ENCODE results near the gene UGCG.
"Not testable (repeated sequence)": the region's sequence is repeated elsewhere in the genome, so short reads cannot be mapped to it uniquely, and the experiment has no call there.

Gene UGCG

DNA sequence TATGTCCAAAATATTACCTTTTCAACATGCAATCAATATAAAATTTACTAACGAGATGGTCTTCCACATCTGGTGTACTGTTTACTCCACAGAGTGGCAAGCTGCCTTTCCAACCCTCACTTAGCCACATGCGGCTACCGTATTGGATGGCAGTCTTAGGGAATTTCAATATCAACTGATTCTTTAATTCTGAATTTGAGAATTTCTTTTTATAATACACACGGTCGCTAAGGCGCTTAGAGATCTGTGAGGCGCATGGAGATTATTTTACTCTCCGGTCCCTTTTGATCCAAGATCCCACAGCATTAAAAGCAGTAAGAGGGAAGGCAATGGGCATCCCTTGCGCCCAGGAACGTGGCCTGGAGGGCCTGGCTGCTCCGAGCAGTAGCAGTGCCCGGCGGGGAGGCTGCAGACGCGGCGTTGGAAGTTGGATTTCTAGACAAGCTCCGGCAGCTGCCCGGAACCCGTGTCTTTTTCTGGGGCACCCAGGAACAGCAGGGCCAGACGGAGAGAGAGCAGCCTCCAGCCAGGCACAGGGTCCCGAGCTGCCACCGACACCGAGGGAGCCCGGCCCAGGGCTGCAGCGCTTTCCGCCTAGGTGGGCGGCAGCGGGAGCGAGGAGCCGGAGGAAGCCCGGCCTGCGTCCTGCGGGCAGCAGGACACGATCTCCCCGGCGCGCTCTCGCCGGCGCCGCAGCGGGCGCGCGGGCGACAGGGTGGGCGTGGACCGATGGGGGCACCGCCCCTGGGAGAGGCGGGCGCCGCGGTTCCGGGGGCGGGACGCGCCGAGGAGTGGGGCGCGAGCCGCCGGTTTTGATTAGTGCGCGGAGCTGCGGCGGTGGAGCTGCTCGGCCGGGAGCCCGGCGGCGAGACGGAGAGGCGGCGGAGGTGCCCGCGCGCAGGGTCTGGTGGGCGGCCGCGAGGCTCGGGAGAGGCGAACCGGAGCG, at the start of gene UGCG:
Gene UGCG, plus strand, starts transcription at position 819 of the 946 bp plus-strand sequence. CDS start 402 bp downstream, outside the sequence.
- peak; percentile 90 for DNase-seq (ENCODE audit: low spot score)

DNA sequence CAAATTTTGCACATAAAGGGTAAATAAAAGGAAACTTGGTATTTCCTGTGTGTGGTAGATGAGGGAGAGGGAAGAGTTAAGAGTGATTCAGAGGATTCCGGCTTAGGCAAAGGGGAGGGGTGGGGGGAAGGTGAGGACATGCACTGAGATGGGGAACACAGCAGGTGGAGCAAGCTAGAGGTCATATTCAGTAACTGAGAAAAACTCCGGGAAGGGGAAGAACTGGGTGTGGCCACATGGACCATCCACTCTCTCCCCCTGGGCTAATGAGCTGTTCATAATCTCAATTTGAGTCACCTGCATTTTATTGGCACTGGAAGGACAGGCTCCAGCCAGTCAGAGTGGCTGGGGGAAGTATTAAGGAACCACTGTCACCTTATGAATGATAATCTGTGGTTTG, 45.1 kb upstream of the UGCG start:
- DNase-seq (ENCODE audit: low spot score): no peak

DNA sequence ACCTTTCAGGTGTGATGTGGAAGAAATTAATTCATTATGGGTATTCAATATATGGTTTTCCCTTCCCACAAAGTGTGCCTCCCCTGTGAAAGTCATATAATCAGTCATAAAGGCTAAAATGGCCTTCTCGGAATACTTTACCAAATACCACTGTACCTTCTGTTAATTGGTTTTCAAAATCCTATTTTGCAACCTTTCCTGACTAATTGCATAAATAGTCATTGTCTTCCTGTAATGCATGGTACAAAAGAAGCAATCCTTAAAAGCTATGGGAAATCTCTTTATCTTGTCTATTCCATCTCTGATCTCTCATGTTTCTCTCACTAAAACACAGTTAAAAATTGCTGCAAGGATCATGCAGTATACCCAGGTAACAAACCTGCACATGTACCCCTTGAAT, 44.3 kb upstream of the UGCG start:
- DNase-seq (ENCODE audit: low spot score): no peak

DNA sequence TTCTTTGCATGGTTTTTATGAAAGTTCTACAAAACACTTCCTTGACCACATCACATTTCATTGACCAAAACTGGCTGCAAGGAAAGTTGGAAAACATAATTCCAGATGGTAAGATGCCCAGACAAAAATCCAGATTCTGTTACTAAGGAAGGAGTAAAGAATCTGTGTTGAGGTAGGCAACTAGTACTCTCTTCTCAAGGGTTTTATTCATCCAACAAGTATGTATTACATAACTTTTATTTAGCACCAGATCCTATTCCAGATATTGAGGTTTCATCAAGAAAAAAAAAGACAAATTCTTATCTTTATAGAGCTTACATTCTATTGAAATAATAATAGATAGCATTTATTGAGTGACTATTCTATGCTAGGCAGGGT, 43.2 kb upstream of the UGCG start:
- DNase-seq (ENCODE audit: low spot score): no peak

DNA sequence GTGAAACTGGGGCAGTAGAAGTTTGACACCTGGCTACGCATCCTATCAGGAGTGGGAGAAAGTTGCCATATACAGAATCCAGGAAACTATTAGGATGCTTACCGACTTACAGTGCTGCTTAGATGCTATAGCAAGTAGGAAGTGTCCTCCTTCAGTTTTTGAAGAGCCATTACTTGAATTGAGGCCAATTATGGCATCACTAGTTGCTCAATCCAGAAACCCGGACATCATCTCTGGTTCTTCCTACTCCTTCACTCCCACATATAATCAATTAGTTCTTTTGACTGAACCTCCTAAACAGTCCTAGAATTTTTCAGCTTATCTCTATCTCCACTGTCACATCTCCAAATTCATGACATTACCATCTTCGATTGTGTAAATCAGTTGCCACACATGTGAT, 41.8 kb upstream of the UGCG start:
- DNase-seq (ENCODE audit: low spot score): no peak

DNA sequence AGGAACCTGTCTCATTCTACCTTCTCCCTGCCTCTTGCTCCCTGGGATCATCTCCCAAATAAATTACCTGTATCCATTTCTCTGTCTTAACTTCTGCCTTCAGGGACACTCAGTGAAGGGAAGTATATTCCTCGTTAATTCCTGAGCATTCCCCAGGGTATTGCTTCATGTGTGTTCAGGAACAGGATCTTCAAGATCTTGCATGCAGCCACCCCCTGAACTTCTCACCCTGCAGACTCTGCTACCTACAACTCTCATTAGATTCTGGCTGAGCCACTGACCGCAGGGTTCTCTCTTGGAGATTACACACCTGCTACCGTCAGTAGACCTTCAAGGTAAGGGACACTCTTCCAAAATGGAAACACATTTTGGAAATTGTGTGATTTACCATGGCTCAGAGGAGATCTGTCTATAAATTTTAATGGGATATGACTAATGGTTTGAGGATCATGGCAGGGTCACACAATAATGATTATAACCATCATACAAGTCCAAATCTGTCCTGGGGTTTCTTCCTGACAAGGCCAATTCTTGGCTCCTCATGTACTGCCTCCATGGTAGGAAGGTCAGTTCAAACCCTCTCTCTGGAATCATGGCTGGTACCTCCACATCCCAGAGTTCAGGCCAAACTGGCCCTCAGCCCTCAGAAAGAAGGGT, 38.9 kb upstream of the UGCG start:
- DNase-seq (ENCODE audit: low spot score): no peak

DNA sequence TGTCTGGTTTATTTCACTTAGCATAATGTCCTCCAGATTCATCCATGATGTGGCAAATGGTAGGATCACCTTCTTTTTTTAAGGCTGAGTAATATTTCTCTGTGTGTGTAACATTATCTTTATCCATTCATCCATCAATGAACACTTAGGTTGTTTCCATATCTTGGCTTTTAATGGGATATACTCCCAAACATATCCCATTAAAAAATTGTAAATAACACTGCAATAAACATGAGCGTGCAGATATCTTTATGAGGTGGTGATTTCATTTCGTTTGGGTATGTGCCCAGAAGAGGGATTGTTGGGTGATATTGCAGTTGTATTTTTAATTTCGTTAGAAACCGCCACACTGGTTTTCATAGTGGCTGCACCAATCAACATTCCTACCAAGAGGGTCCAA, 36.2 kb upstream of the UGCG start:
- no peak for DNase-seq (ENCODE audit: low spot score)

DNA sequence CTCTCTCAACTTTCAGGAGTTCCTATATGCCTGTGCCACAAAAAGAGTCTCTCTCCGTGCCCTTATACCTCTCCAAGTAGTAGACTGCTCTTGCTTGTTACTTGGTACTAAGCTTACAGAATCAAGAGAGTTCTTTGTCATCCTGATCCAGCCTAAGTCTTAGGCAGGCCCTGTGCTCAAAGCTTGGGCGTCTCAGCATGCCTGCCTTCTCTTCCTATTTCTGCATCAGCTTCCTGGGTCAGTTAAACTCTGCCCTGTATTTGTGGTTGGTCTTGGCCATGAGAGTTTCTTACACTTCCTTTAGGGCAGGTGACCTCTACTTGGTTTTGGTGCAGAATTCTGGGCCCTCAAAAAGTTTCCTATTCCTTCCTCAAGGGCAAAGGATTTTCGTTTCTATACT, 33.0 kb upstream of the UGCG start:
- DNase-seq (ENCODE audit: low spot score): no peak

DNA sequence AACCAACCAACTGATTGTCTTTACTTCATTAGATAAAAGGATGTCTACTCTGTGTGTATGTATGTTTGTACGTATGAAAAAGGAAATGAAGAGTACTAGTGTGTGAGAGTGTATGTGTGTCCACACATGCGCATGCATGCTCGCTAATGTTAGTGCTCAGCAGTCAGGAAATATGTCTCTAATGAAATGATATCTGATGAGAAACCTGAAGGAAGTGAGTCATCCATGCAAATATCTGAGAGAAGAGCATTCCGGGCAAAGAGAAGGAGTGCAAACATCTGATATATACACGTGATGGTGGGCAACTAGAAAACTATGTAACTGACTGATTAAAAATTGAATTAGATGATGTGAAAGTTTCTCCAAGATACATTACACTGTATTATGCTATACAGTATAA, 29.6 kb upstream of the UGCG start:
- DNase-seq (ENCODE audit: low spot score): peak; percentile 44

DNA sequence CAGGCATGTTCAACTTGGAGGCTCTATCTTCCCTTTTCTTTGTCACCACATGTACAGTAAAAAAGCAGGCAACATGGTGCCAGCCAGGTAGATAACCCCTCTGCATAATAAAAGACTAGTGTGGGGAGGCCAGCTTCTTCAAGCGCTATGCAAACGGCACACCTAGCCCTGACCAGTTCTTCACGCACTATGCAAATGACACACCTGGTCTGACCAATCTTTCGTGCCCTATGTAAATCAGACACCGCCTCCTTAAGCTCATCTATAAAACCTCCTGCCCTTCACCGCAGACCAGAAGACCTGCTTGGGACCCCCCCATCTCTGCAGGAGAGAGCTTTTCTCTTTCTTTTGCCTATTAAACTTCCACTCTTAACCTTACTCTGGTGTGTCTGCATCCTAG, 28.1 kb upstream of the UGCG start:
- DNase-seq (ENCODE audit: low spot score): no peak

DNA sequence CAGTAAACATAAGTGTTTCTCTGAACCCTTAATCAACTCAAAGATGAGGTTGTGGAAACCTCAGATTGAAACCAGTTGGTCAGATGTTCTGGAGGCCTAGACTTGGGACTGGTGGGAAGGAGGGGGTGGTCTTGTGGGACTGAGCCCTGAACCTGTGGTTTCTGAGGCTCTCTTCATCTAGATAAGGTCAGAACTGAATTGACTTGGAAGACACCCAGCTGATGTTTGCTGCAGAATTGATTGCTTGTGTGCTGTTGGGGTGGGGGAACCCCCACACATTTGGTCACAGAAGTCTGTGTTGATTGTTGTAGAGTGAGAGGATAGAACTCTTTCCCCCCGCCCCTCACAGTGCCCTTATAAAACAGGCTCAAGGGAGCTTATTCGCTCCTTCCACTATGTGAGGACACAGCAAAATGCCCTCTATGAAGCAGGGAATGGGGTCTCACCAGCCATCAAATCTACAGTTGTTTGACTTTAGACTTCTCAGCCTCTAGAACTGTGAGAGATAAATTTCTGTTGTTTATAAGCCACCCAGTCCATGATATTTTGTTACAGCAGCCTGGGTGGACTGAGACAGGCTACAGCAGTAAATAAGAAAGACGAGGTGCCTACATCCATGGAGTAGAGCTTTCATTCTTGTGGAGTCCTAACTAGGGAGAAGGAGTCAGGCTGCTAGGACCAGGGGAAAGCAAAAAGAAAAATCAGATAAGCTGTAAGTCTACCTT, 25.7 kb upstream of the UGCG start:
- no peak for DNase-seq (ENCODE audit: low spot score)

DNA sequence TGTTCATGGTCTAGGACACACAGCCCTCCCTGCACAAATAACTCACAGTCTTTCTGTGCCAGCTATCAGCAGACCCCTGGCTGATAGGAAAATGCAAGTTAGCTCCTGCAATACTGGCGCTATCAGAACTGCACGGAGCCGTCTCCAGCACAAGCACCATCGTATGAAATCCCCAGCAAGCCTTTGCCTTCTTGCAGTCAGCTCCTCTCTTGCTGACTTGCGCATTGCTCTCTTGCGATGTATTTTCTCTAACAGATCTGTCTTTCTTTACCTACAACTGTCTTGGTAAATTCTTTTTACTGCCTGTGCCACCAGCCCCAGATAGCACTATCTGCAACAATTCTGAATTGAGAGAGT, 25.1 kb upstream of the UGCG start:
- DNase-seq (ENCODE audit: low spot score): no peak

DNA sequence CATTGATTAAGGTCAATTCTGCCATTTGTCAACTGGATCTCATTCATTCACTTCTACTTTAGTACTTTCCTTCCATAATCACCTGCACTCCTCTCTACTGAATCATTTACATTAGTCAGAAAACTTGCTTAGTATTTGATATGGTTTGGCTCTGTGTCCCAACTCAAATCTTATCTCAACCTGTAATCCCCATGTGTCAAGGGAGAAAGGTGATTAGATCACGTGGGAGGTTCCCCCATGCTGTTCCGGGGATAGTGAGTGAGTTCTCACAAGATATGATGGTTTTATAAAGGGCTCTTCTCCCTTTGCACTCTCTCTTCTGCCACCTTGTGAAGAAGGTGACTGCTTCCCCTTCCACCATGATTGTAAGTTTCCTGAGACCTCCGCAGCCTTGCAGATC, 23.7 kb upstream of the UGCG start:
- no peak for DNase-seq (ENCODE audit: low spot score)

DNA sequence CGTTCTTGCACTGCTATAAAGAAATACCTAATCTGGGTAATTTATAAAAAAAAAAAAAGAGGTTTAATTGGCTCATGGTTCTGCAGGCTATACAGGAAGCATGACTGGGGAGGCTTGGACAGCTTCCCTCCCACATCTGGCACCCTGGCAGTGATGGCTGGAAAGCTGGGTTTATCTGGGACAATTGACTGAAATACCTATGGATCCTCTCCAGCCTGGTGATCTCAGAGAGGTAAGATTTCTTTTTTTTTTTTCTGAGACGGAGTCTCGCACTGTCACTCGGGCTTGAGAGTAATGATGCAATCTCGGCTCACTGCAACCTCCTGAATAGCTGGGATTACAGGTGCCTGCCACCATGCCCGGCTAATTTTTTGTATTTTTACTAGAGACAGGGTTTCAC, 22.7 kb upstream of the UGCG start:
- DNase-seq (ENCODE audit: low spot score): no peak

DNA sequence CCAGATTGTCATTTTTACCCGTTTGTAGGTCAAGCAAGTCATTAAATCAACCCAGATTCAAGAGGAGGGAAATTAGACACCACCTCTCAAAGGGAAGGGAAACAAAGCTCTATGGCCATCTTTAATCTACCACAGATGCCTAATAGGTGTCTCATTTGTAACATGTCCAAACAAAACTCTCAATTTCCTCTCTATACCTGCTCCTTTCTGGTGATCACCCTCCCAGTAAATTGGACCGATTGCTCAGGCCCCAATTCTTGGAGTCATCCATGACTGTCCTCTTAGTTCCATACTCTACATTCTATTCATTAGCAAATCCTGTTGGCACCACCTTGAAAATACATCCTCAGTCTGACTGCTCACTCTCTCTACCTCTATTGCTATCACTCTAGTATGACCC, 22.1 kb upstream of the UGCG start:
- DNase-seq (ENCODE audit: low spot score): no peak

DNA sequence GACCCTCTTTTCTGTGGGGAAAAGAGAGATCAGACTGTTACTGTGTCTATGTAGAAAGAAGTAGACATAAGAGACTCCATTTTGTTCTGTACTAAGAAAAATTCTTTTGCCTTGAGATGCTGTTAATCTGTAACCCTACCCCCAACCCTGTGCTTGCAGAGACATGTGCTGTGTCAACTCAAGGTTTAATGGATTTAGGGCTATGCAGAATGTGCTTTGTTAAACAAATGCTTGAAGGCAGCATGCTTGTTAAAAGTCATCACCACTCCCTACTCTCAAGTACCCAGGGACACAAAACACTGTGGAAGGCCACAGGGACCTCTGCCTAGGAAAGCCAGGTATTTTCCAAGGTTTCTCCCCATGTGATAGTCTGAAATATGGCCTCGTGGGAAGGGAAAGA, 21.3 kb upstream of the UGCG start:
- DNase-seq (ENCODE audit: low spot score): not testable (repeated sequence)

DNA sequence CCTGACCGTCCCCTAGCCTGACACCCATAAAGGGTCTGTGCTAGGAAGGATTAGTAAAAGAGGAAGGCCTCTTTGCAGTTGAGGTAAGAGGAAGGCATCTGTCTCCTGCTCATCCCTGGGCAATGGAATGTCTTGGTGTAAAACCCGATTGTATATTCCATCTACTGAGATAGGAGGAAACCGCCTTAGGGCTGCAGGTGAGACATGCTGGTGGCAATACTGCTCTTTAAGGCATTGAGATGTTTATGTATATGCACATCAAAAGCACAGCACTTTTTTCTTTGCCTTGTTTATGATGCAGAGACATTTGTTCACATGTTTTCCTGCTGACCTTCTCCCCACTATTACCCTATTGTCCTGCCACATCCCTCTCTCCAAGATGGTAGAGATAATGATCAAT, 20.9 kb upstream of the UGCG start:
- DNase-seq (ENCODE audit: low spot score): not testable (repeated sequence)

DNA sequence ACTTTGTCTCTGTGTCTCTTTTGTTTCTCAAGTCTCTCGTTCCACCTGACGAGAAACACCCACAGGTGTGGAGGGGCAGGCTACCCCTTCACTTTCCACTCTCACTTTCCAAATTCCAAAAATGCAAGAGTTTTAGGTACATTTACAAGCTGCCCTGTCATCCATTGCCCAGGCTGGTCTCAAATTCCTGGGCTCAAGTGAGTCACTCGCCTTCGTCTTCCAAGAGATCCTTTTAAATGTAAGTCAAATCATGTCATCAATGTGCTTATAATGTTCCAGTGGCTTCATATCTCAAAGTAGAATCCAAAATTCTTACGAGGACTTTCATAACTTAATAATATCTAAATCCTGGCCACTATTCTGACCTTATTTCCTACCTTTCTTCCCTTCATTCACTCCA, 20.4 kb upstream of the UGCG start:
- no peak for DNase-seq (ENCODE audit: low spot score)

DNA sequence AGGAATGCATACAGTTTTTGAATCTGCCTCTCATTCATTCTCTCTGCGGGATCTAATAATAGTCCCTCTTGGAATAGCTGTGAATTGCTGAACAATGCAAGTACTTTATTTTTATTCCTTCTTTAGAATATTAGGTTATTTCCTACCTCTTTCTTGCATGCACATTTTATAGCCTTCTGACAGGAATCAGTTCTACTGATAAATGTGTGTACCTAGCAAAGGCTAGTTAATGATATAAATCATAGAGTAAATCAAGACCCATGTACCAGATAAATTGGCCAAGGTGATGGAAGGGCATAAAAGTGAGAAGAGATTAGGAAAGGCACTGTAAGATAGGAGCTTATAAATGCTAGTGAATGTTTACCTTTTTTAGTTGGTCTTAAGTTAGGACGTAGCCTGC, 19.2 kb upstream of the UGCG start:
- DNase-seq (ENCODE audit: low spot score): no peak

DNA sequence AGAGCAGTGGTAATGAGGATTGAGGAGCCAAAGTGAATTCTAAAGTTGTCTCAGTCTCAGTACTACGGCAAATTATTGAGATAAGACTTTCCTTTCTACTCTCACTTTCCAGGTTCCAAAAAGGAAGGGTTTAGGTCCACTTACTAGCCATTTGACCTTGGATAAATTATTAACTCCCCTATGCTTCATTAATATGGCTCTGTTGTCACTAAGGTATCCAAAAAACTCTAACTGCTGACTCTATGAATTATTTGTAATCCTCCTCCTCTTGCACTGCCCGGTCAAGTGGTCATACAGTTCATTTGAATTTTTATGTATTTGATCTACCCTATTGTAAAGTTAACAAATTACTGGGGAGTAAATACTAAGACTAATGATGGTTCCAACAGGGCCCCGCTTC, 17.7 kb upstream of the UGCG start:
- no peak for DNase-seq (ENCODE audit: low spot score)

DNA sequence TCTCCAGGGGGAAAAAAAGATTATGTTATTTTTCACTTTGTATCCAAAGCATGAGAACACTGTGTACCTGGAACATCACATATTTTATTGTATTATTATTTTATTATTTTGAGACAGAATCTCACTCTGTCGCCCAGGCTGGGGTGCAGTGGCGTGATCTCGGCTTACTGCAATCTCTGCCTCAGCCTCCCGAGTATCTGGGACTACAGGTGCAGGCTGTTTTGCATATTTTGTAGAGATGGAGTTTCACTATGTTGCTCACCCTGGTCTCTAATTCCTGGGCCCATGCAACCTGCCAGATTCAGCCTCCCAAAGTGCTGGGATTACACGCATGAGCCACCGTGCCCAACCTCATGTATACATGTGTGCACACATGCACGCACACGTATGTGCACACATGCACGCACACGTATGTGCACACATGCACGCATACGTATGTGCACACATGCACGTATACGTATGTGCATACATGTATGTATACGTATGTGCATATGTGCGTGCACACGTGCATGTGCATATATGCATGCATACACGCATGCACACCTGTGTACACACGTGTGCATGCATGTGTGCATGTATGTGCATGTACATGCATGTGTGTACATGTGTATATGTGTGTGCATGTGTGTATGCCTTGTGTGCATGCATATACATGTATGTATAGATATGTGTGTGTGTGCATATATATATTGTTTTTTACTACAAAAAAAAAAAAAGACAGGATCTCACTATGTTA, 9.5 kb upstream of the UGCG start:
- no peak for DNase-seq (ENCODE audit: low spot score)

DNA sequence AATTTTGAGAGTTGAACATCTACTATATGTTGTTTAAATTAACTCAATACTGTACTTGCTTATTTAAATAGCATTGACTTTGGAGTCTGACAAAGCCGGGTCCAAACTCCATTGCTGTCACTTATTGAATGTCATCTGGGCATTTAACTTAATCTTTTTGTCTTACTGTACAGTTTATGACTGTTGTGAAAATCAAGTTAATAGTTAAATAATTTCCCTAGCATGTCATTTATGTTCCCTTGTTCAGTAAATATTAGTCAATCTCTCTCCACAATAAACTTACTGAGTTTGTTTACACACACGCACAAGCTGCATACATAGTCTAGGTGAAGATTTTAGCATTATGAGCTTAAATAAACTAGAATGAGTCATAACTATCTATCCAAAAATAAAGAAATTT, 6.3 kb upstream of the UGCG start:
- no peak for DNase-seq (ENCODE audit: low spot score)

All from hepatic stellate cell (primary cell).